GM21526 (cell line): ENCODE results near the gene CES3.

Source experiments
- ATAC-seq: cut with Tn5 transposase; IDR thresholded peaks from one replicate; pipeline ENCODE4 v1.9.1; 2021; ENCODE audit warnings: moderate library complexity; ENCODE audit not compliant: unreplicated experiment, low FRiP score

Gene CES3

GRCh38 chr16:66961065-66961744, at the start of gene CES3:
Gene CES3 (plus strand): TSS chr16:66961266. CDS start chr16:66961308, 42 bp downstream.
- ATAC-seq, result peak; percentile 53

DNA sequence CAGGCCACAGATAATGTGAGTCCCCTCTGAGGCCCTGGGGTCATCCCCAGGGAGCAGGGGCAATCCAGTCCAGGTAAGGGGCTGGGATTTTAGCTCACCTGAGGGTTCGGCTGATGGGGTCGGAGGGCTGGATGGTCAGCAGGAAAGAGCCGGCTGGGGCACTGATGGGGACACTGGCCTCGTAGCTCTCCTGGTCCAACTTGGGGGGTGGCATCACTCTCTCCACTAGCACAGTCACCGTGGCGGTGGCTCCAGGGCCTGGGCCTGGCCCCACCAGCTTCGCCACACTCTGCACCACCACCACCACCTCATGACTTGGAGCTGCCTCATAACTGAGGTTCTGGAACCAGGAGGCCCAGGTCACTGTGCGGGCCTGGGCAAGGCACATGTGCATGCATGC, 49.3 kb upstream of the CES3 start:
- ATAC-seq, result no peak

DNA sequence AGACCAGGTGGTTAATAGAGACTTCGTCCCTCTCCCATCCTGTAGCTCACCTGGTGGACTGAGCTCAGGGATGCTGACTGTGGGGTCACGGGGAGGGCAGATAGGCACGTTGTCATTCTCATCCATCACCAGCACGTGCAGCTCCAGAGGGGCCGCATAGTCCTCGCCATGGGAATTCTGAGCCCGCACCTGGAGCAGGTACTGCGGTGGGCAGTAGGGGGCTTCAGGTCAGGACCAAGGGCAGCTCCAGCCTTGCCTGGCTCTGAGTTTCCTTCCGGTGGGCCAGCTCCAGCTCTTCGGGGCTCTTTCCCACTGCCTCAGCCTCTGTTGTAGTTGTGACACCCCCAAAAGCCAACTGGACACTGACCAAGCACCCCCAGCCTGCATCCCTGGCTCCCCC, 48.0 kb upstream of the CES3 start:
- ATAC-seq, result no peak

DNA sequence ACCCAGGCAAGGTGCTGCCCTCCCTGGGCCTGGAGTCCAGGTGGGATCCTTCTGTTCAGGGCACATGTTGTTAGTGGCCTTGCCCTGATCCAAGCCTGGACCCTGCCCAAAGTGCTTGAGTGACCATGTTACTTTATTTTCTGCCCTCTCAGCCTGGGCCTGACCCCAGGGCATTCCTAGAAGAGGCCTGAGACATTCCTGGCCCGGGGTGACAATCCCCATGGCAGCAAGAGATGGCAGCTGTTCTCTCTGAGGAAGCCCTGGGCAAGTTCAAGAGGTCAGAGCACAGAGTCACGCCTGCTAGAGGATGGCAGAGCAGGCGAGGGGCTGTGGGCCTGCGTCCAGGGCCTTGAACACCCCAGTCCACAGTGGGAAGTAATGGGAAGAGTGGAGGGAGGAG, 47.4 kb upstream of the CES3 start:
- ATAC-seq, result no peak

GRCh38 chr16:66914541-66914940, 46.5 kb upstream of the CES3 start:
- no peak for ATAC-seq

DNA sequence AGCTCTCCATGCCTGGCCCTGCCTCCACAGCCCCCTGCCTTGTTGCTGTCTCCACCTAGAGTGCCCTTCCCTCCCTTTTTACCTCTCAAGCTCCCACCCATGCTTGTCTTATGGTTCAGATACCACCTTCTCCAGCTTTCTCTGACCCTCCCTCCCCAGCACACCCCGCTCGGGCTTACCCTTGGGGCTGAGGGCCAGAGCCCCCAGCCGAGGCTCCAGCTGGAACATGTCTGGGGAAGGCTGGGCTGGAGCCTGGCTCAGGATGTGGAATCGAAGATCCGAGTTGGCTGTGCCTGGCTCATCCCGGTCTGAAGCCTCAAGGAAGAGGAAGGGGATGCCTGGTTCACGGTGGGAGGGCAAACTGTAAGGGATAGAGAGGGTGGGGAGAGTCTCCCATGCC, 46.0 kb upstream of the CES3 start:
- ATAC-seq, result no peak

DNA sequence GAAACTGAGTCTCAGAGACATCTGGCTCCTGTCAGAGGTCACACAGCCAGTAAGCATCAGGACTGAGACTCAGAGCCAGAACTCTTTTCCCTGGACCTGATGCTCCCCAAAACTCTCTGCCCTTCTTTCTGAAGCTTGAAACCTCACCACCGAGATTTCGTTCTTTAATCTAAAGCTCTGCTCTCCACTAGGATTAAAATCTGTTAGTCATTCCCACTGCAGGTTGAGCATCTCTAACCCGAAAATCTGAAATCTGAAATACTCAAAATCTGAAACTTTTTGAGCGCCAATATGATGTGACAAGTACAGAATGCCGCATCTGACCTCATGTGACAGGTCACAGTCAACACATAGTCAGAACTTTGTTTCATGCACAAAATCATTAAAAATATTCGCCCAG, 44.5 kb upstream of the CES3 start:
- ATAC-seq, result no peak

DNA sequence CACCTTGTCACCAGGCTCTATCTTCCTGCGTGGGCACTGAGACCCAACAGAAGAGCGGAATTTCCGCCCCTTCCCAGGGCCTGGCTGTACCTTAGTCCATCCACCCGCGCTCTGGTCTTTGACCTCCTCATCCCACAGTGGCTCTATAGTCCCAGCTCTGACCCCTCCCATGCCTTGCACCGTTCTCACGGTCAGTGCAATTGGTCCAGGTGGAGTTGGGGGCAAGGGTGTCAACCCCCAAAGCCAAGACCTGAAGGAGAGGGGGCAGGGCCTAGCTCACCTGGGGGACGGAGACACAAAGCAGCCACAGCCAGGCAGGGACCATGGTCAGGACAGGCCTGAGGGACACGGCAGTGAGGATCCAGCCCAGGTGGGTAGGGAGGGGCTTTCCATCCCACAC, 43.3 kb upstream of the CES3 start:
- no peak for ATAC-seq

DNA sequence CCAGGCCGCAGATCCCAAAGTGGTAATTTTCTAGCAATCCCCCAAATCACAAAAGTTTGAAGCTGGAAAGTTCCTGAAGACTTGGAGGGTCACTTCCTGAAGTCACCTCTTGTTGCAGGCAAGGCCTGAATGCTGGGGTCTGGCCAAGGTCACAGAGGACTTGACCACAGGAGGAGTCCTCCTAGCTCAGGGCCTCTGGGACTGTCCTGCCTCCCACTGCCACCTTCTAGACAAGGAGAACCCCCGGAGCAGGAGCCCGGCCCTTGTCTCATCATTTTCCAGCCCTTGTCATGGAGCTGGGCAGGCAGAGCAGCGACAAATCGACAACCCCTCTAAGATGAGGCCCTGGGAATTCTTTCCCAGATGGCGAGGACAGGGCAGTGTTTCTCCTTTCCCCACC, 42.7 kb upstream of the CES3 start:
- no peak for ATAC-seq

- no peak for ATAC-seq
These were observed 42.1 kb upstream of the CES3 start, which contains the start of gene CDH16 for GRCh38 chr16:66918803-66919568. Gene CDH16 (minus strand): TSS chr16:66918885. CDS start chr16:66918065, 820 bp downstream.

DNA sequence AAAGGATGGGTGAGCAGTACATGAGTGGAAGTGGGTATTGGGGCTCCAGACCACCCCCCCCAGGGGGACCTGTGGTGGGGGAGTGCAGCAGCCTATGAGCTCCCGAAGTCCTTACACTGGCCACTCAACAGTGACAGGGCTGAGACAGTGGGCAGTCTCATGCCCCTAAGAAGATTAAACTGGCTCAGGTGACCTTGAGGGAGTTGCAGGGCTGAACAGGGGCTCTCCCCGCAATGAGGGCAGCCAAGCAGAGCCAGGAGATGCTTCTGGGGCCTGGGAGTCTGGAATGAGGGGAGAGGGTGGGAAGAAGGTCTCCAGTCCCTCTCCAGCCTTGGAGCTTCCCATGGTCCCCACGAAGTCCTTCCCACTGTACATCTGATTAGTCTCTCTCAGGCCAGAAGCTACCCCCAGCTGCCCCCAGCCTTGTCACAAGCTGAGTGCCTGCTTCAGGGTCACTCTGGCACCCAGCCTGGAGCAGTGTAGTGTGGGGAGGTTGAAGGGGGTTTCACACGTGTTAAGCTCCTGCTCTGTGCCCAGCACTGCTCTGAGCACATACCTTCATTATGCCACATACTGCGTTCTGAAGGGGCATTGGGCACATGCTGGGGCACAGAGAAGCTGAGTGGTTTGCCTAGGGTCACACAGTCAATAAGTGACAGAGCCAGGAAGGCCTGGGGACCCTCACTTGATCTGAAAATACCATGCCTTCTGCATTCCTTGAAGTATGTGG, 41.3 kb upstream of the CES3 start:
- no peak for ATAC-seq

GRCh38 chr16:66920299-66920590, 40.8 kb upstream of the CES3 start:
- no peak for ATAC-seq

GRCh38 chr16:66920924-66921680, 40.0 kb upstream of the CES3 start:
- ATAC-seq, result no peak

DNA sequence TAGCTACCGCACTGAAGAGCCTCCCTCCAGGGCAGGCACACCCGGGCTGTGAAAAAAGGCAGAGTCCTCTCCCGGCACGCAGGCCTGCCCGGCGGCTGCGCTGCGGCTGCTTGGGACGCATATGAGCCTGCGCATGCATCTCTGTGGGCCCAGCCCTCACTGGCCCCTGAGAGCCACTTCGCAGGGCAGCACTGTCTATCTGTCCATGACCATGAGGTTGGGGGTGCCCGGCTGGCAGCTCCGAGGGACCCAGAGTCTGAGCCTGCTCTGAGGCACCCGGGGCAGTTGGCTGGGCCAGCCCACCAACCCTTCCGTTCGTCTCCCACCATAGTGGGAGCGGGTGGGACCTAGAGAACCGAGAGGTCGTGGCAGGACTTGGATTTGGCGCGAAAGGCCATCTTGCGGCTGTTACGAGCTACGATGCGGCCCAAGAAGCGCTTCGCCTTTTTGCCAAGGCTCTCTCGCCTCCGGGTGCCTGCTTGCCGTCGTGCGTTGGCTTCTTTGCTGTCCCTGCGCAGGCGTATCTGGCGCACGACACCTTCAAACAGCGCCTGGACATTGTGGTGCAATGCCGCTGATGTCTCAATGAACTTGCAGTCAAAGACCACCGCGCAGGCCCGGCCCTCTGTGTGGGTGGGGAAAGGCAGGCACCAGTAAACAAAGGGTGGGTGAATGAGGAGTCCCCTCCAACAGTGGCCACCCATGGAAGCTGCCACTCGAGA, 39.2 kb upstream of the CES3 start:
- no peak for ATAC-seq

DNA sequence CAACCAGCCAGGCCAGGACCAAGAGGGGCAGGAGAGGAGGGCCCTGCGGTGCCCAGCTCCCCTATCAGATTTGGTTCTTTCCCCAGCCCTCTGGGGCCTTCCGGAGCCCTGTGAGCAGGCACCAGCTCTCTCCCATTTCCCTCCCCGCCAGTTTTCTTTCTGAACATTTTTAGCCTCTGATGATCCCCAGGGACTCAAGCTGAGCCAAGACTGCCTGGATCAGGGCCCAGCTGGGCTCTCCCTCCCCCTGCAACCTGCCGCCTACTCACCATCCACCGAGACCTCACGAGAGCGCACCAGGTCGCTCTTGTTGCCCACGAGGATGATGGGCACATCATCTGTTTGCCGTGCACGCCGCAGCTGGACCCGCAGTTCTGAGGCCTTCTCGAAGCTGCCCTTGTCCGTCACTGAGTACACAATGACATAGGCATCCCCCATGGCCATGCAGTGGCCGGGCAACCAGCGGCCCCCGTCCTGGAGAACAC, 37.8 kb upstream of the CES3 start:
- no peak for ATAC-seq

DNA sequence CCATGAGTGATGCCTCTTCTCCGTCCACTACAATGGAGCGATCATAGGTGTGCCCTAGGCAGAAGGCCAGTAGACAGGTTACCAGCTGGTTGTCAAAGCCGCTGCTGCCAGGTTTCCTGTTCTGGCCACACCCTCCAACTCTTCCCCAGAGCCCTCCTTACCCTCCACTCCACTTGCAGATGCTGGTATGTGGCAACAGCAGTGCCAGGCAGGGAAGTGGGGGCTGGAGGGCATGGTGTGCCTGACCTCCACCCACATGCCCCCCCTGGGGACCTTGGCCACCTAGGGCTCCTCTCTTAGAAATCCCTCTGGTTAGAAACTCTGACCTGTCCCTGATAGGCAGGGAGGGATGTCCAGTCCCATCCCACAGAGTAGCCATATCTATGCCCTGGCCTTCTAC, 37.2 kb upstream of the CES3 start:
- ATAC-seq, result no peak

GRCh38 chr16:66924527-66925321, 36.3 kb upstream of the CES3 start:
- ATAC-seq, result peak; percentile 46

DNA sequence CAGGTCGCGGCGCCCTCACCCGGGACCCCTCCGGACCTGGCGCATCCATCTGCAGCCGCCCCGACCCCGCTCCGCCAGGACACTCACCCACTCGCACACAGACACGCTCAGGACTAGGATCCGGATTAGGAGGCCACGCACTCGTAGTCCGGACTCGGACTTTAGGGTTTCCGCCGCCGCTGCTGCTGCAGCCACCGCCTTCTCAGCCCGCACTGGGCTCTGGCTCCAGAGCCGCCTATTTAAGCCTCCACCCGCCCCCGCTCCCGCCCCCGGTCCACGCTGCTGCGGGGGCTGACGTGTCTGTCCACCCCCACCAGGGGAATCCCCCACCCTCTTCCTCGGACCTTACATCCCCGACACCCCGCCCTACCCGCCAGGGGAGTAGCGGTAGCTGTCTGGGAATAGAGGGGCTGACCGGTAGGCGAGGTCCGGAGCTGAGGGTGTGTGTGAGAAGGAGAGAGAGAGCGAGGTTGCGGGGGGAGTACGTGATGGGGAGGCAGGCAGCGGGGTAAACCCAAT, 35.7 kb upstream of the CES3 start, which contains the start of gene RRAD:
Gene RRAD, minus strand, starts transcription at position 214 of the 519 bp plus-strand sequence. CDS start 356 bp downstream, outside the sequence.
- ATAC-seq, result no peak
